Vagina (tissue), 2 donors: ENCODE data around the gene FBP1. TPM values are rescaled to one million over a fixed set of nuclear protein-coding genes. Genes with fewer than 3 reads are reported as not detected.

Experiments used
- DNase-seq, 2 donors: peaks; one replicate each; pipeline ENCODE4 v3.0.0-alpha.2; 2017; ENCODE audit errors: extremely low spot score in 2 of 2
- H3K27ac ChIP-seq: fragments of 200-600 bp; sonication (generic); one replicate; pipeline ENCODE4 v1.5.1; 2019
- H3K27me3 ChIP-seq: fragments of 200-600 bp; sonication (generic); one replicate; pipeline ENCODE4 v1.5.1; 2019
- H3K36me3 ChIP-seq, 2 donors: fragments of 200-600 bp; sonication (generic); one replicate each; pipeline ENCODE4 v1.5.1; 2017 to 2019
- H3K4me1 ChIP-seq: fragments of 200-600 bp; sonication (generic); one replicate; pipeline ENCODE4 v1.5.1; 2019
- H3K4me3 ChIP-seq, 2 donors: fragments of 200-600 bp; sonication (generic); 1 replicate in 1 of 2; 2 replicates in 1 of 2; pipeline ENCODE4 v1.5.1; 2016 to 2019
- H3K9me3 ChIP-seq: fragments of 200-600 bp; sonication (generic); one replicate; pipeline ENCODE4 v1.5.1; 2019
- CTCF ChIP-seq, 3 experiments: fragments of 450-650 bp in 2 of 3; fragments of 200-600 bp in 1 of 3; sonication (generic) in 1 of 3; IDR thresholded peaks; one replicate each; pipeline ENCODE4 v1.5.1; 2017 to 2019; ENCODE audit warnings: antibody characterized with exemption in 3 of 3, mild to moderate bottlenecking in 2 of 3, moderate library complexity in 2 of 3
- POLR2A ChIP-seq, 2 donors: fragments of 450-650 bp; IDR thresholded peaks; one replicate each; pipeline ENCODE4 v1.6.1; 2017; ENCODE audit warnings: antibody characterized with exemption in 2 of 2, mild to moderate bottlenecking in 2 of 2, moderate library complexity in 2 of 2
- POLR2AphosphoS5 ChIP-seq, 2 donors: sonication (generic); formaldehyde crosslinking; IDR thresholded peaks; one replicate each; pipeline ENCODE4 v1.9.0; 2017; ENCODE audit warnings: antibody characterized with exemption in 2 of 2, mild to moderate bottlenecking in 2 of 2, low read depth in 1 of 2; ENCODE audit not compliant: insufficient read depth in 1 of 2
- intact Hi-C: fragments of 100-400 bp; cut with DNase I; formaldehyde crosslinking; loops from one replicate; pipeline ENCODE4 v1.15.1; 2023
- total RNA-seq: library from RNA; depleted of rRNA; stranded (reverse); fragments of >200 nt; gene quantifications from one replicate; pipeline ENCODE4 v1.2.3, GENCODE V29; 2016

Gene FBP1
- total RNA-seq, 1 donor from 2014 or later: 1.7 TPM

- Histone ChIP-seq H3K4me3 (no peak overlapping the region), H3K36me3 (no peaks in the 10 kb centered on the region), H3K27me3 (no peaks in the 10 kb centered on the region), H3K4me1 (no peaks in the 10 kb centered on the region), H3K9me3 (no peaks in the 10 kb centered on the region), H3K27ac (no peak overlapping the region)
- DNase-seq: no peak
- TF ChIP-seq CTCF (IDR thresholded peaks at IDR 0.05) (no peak), POLR2AphosphoS5 (IDR thresholded peaks at IDR 0.05; ENCODE audit: insufficient read depth in 1 of 2, low read depth in 1 of 2) (no peak), POLR2A (IDR thresholded peaks at IDR 0.05) (no peak)
- intact Hi-C loops: no loop called here
Observed at GRCh38 chr9:94657021-94657725, 17.9 kb upstream of the FBP1 start.

GRCh38 chr9:94656200-94656599 is 16.9 kb upstream of the FBP1 start:
- Histone ChIP-seq H3K4me3 (no peak overlapping the region), H3K27ac (no peak overlapping the region), H3K27me3 (no peaks in the 10 kb centered on the region), H3K36me3 (no peaks in the 10 kb centered on the region), H3K4me1 (no peaks in the 10 kb centered on the region), H3K9me3 (no peaks in the 10 kb centered on the region)
- no peak for TF ChIP-seq POLR2A (IDR thresholded peaks at IDR 0.05)
- no peak for TF ChIP-seq CTCF (IDR thresholded peaks at IDR 0.05)
- TF ChIP-seq POLR2AphosphoS5 (IDR thresholded peaks at IDR 0.05; ENCODE audit: insufficient read depth in 1 of 2, low read depth in 1 of 2): no peak
- intact Hi-C loops: no loop called here
- DNase-seq: no peak

- H3K4me1 ChIP-seq: no peaks in the 10 kb centered on the region
- no peaks in the 10 kb centered on the region for H3K9me3 ChIP-seq
- intact Hi-C loops: no loop called here
- DNase-seq: no peak
- no peak overlapping the region for H3K27ac ChIP-seq
- no peaks in the 10 kb centered on the region for H3K27me3 ChIP-seq
- TF ChIP-seq POLR2AphosphoS5 (IDR thresholded peaks at IDR 0.05; ENCODE audit: insufficient read depth in 1 of 2, low read depth in 1 of 2): no peak
- no peak for TF ChIP-seq POLR2A (IDR thresholded peaks at IDR 0.05)
- TF ChIP-seq CTCF (IDR thresholded peaks at IDR 0.05): no peak
- no peak overlapping the region for H3K4me3 ChIP-seq
- H3K36me3 ChIP-seq: no peaks in the 10 kb centered on the region
Observed at GRCh38 chr9:94655739-94656138, 16.4 kb upstream of the FBP1 start.

GRCh38 chr9:94654165-94654894 is 15.0 kb upstream of the FBP1 start:
- Histone ChIP-seq H3K36me3 (no peaks in the 10 kb centered on the region), H3K4me1 (peaks cover 3% of the 10 kb centered on the region), H3K4me3 (no peak overlapping the region), H3K27me3 (no peaks in the 10 kb centered on the region), H3K9me3 (no peaks in the 10 kb centered on the region), H3K27ac (no peak overlapping the region)
- no peak for TF ChIP-seq CTCF (IDR thresholded peaks at IDR 0.05)
- TF ChIP-seq POLR2AphosphoS5 (IDR thresholded peaks at IDR 0.05; ENCODE audit: insufficient read depth in 1 of 2, low read depth in 1 of 2): no peak
- TF ChIP-seq POLR2A (IDR thresholded peaks at IDR 0.05): no peak
- intact Hi-C loops: no loop called here
- DNase-seq: no peak

- intact Hi-C loops: no loop called here
- Histone ChIP-seq H3K4me3 (no peak overlapping the region), H3K27me3 (no peaks in the 10 kb centered on the region), H3K4me1 (peaks cover 12% of the 10 kb centered on the region), H3K27ac (no peak overlapping the region), H3K36me3 (no peaks in the 10 kb centered on the region), H3K9me3 (no peaks in the 10 kb centered on the region)
- DNase-seq: no peak
- TF ChIP-seq CTCF (IDR thresholded peaks at IDR 0.05) (no peak), POLR2A (IDR thresholded peaks at IDR 0.05) (no peak), POLR2AphosphoS5 (IDR thresholded peaks at IDR 0.05; ENCODE audit: insufficient read depth in 1 of 2, low read depth in 1 of 2) (no peak)
Observed at GRCh38 chr9:94650949-94651348, 11.6 kb upstream of the FBP1 start.
